Measurements from ENCODE around the gene MTR. TPM values are rescaled to one million over a fixed set of nuclear protein-coding genes. Genes with fewer than 3 reads are reported as not detected.

Gene MTR
- total and polyA plus RNA-seq, 11 donors: 11.8 to 84.2 (median 47.4) TPM

- intact Hi-C loops (cut with DNase I): loop anchor here in 4 of 10 donors (2.0 to 10.0 kb wide), 6 partner anchors 53 to 768 kb away; partner anchors contain the start of genes HEATR1 (in 1 of the 4) and MTR (in 1 of the 4)
- peaks cover 0 to 5% (median 0%) of the 10 kb centered on the region in 12 donors for H3K9me3 ChIP-seq
- TF ChIP-seq CTCF (IDR thresholded peaks at IDR 0.05) (no peak), POLR2A (IDR thresholded peaks at IDR 0.05) (no peak)
- H3K36me3 ChIP-seq: peaks cover 0 to 78% (median 36%) of the 10 kb centered on the region in 9 donors
- DNase-seq (no peak), ATAC-seq (no peak)
- WGBS, 4 donors: 78 to 83% (median 79%) methylated on average over 2 of the region's 2 CpGs
- no peak overlapping the region for H3K4me3 ChIP-seq
- H3K4me1 ChIP-seq: peaks cover 0 to 39% (median 10%) of the 10 kb centered on the region in 12 donors
- H3K27ac ChIP-seq: peak overlapping the region in 1 of 12 donors; percentile 68
- H3K27me3 ChIP-seq: no peaks in the 10 kb centered on the region
Measured at GRCh38 chr1:236869911-236870310, 74.8 kb downstream of the MTR start.

GRCh38 chr1:236870721-236871120 is 75.6 kb downstream of the MTR start:
- DNase-seq (no peak), ATAC-seq (peak in 2 of 4 donors; percentile 53 to 58)
- Histone ChIP-seq H3K4me1 (peaks cover 0 to 32% (median 10%) of the 10 kb centered on the region in 12 donors), H3K9me3 (peaks cover 0 to 5% (median 0%) of the 10 kb centered on the region in 12 donors), H3K4me3 (no peak overlapping the region), H3K27ac (peak overlapping the region in 1 of 12 donors; percentile 68), H3K36me3 (peaks cover 0 to 79% (median 38%) of the 10 kb centered on the region in 9 donors), H3K27me3 (no peaks in the 10 kb centered on the region)
- TF ChIP-seq CTCF (IDR thresholded peaks at IDR 0.05) (no peak), POLR2A (IDR thresholded peaks at IDR 0.05) (no peak)
- intact Hi-C loops (cut with DNase I): loop anchor here in 2 of 10 donors (5.0 to 10.0 kb wide), 2 partner anchors 766 to 768 kb away; no protein-coding TSS in a partner anchor
- WGBS, 4 donors: 91 to 93% (median 91%) methylated on average over 6 of the region's 6 CpGs

- peaks cover 0 to 81% (median 38%) of the 10 kb centered on the region in 9 donors for H3K36me3 ChIP-seq
- 40 to 51% (median 44%) methylated on average over 5 of the region's 5 CpGs for WGBS, 4 donors
- peak in 3 of 4 donors; percentile 52 to 71 (median 69) for ATAC-seq
- H3K27ac ChIP-seq: peak overlapping the region in 6 of 12 donors; percentile 5 to 42 (median 18)
- peaks cover 0 to 5% (median 0%) of the 10 kb centered on the region in 12 donors for H3K9me3 ChIP-seq
- TF ChIP-seq POLR2A (IDR thresholded peaks at IDR 0.05): no peak
- TF ChIP-seq CTCF (IDR thresholded peaks at IDR 0.05): no peak
- no peak overlapping the region for H3K4me3 ChIP-seq
- peaks cover 0 to 26% (median 10%) of the 10 kb centered on the region in 12 donors for H3K4me1 ChIP-seq
- intact Hi-C loops (cut with DNase I): loop anchor here in 2 of 10 donors (5.0 to 10.0 kb wide), 2 partner anchors 767 to 770 kb away; no protein-coding TSS in a partner anchor
- no peak for DNase-seq
- no peaks in the 10 kb centered on the region for H3K27me3 ChIP-seq
Measured at GRCh38 chr1:236872075-236872666, 77.1 kb downstream of the MTR start.

- ATAC-seq (no peak), DNase-seq (no peak)
- WGBS, 4 donors: 94 to 96% (median 95%) methylated on average over 5 of the region's 5 CpGs
- Histone ChIP-seq H3K4me3 (no peak overlapping the region), H3K27me3 (no peaks in the 10 kb centered on the region), H3K27ac (no peak overlapping the region), H3K9me3 (no peaks in the 10 kb centered on the region), H3K4me1 (peaks cover 0 to 25% (median 11%) of the 10 kb centered on the region in 12 donors), H3K36me3 (peaks cover 0 to 81% (median 57%) of the 10 kb centered on the region in 9 donors)
- intact Hi-C loops (cut with DNase I): loop anchor here in 1 of 10 donors (10.0 kb wide), 1 partner anchor 771 kb away; no protein-coding TSS in a partner anchor
- TF ChIP-seq CTCF (IDR thresholded peaks at IDR 0.05) (no peak), POLR2A (IDR thresholded peaks at IDR 0.05) (no peak)
Measured at GRCh38 chr1:236875975-236876374, 80.9 kb downstream of the MTR start.

Data from heart left ventricle (tissue), 16 donors.